Measurements from ENCODE around the gene PHYKPL. TPM values are rescaled to one million over a fixed set of nuclear protein-coding genes. Genes with fewer than 3 reads are reported as not detected.

PHYKPL gene
- total and polyA plus RNA-seq, 2 donors (not counting 3 experiments of a cell fraction or from before 2014, with no cell fraction given), result 71.7 to 81.7 TPM

GRCh38 chr5:178248750-178249149 lies 16.1 kb upstream of the PHYKPL start:
- FAIRE-seq (no peak), DNase-seq (ENCODE audit: low read depth, low spot score) (no peak)
- Histone ChIP-seq H3K79me2 (ENCODE audit: control insufficient read depth, insufficient read depth, low read length) (no peaks in the 10 kb centered on the region), H2AFZ (ENCODE audit: low read depth, low read length) (no peak overlapping the region), H4K20me1 (replicated peaks; ENCODE audit: control insufficient read depth, extremely low read depth, insufficient read depth, low read length) (no peaks in the 10 kb centered on the region), H3K27ac (ENCODE audit: insufficient read depth, low read depth, low read length) (no peak overlapping the region), H3K4me3 (replicated peaks in 1 of 3; ENCODE audit: insufficient read depth in 1 of 3, low read depth in 1 of 3, low read length in 3 of 3) (no peak overlapping the region), H3K4me1 (ENCODE audit: control insufficient read depth, extremely low read depth, insufficient read depth, low read length) (no peaks in the 10 kb centered on the region), H3K9me1 (replicated peaks; ENCODE audit: control insufficient read depth, extremely low read depth, insufficient read depth, low read length) (no peaks in the 10 kb centered on the region), H3K9ac (replicated peaks; ENCODE audit: extremely low read depth, insufficient read depth, low read length) (no peak overlapping the region), H3K27me3 (ENCODE audit: control insufficient read depth in 2 of 2, insufficient read depth in 2 of 2, low read length in 2 of 2) (no peaks in the 10 kb centered on the region), H3K9me3 (replicated peaks; ENCODE audit: control insufficient read depth, insufficient read depth, low read length) (no peaks in the 10 kb centered on the region), H3K4me2 (ENCODE audit: insufficient read depth, low read length) (no peak overlapping the region), H3K36me3 (ENCODE audit: control insufficient read depth in 2 of 2, extremely low read depth in 1 of 2, insufficient read depth in 2 of 2, low read length in 2 of 2) (no peaks in the 10 kb centered on the region)
- TF ChIP-seq MYC (IDR thresholded peaks at IDR 0.05; ENCODE audit: low read depth, low read length), result no peak
- no peak for TF ChIP-seq JUN (IDR thresholded peaks at IDR 0.05; ENCODE audit: borderline replicate concordance, insufficient read depth, insufficient read length, low read depth)
- TF ChIP-seq FOS (IDR thresholded peaks at IDR 0.05; ENCODE audit: borderline replicate concordance, insufficient read depth, low read length), result no peak
- TF ChIP-seq POLR2A (IDR thresholded peaks at IDR 0.05; ENCODE audit: low read depth, low read length), result no peak
- no peak for TF ChIP-seq CTCF (IDR thresholded peaks at IDR 0.05; ENCODE audit: extremely low read depth in 1 of 2, insufficient read depth in 1 of 2, low read depth in 1 of 2, low read length in 2 of 2)
- no peak for TF ChIP-seq EZH2 (IDR thresholded peaks at IDR 0.05; ENCODE audit: borderline replicate concordance, low read depth, low read length, severe bottlenecking)
- no peak for TF ChIP-seq MAX (IDR thresholded peaks at IDR 0.05; ENCODE audit: insufficient read depth, insufficient read length)
- CTCF ChIA-PET, result interaction anchor here (0.6 to 1.0 kb wide), 2 partner anchors 13 to 14 kb away, joined by 3 to 5 read pairs; no protein-coding TSS in a partner anchor
- POLR2A ChIA-PET, result no interaction called here
- no TSS peak for BruUV-seq (replicated peaks)
- intact Hi-C loops (cut with micrococcal nuclease) (no loop called here), dilution Hi-C loops (cut with MboI; ENCODE audit: extremely low pct_ligation_motif_present, low sequenced_read_pairs) (no loop called here)
